DMS114 treated with DMSO at 0.1 percent for 48 hours (cell line): ENCODE data around the gene TSC2.

Source experiments
- DNase-seq: peaks from one replicate; lab custom pipeline; 2025; ENCODE audit not compliant: unreplicated experiment; lab: John Stamatoyannopoulos, UW

The TSC2 gene

GRCh38 chr16:2066139-2066538 is 18.4 kb downstream of the TSC2 start:
- DNase-seq, result no peak

GRCh38 chr16:2070576-2071453 is 23.0 kb downstream of the TSC2 start:
- DNase-seq, result no peak

GRCh38 chr16:2071454-2072202 is 23.8 kb downstream of the TSC2 start:
- DNase-seq, result no peak

- DNase-seq, result no peak
These were observed 25.1 kb downstream of the TSC2 start for GRCh38 chr16:2072926-2073325.

- no peak for DNase-seq
These were observed 26.3 kb downstream of the TSC2 start for GRCh38 chr16:2074071-2074470.

GRCh38 chr16:2075631-2076030 is 27.8 kb downstream of the TSC2 start:
- no peak for DNase-seq

- DNase-seq, result no peak
These were observed 28.5 kb downstream of the TSC2 start for GRCh38 chr16:2076072-2076865.

- DNase-seq, result no peak
These were observed 29.2 kb downstream of the TSC2 start for GRCh38 chr16:2077016-2077415.

GRCh38 chr16:2077696-2078095 is 29.9 kb downstream of the TSC2 start:
- no peak for DNase-seq

GRCh38 chr16:2078096-2078495 is 30.3 kb downstream of the TSC2 start:
- no peak for DNase-seq

- no peak for DNase-seq
These were observed 30.9 kb downstream of the TSC2 start for GRCh38 chr16:2078691-2079090.

GRCh38 chr16:2079311-2079800 is 31.6 kb downstream of the TSC2 start:
- no peak for DNase-seq

GRCh38 chr16:2079991-2080390 is 32.2 kb downstream of the TSC2 start:
- DNase-seq, result no peak

GRCh38 chr16:2081201-2082084 is 33.7 kb downstream of the TSC2 start:
- no peak for DNase-seq

GRCh38 chr16:2082171-2082982 is 34.6 kb downstream of the TSC2 start:
- DNase-seq, result no peak

- no peak for DNase-seq
These were observed 35.2 kb downstream of the TSC2 start for GRCh38 chr16:2082983-2083364.

GRCh38 chr16:2083409-2083808 is 35.6 kb downstream of the TSC2 start:
- no peak for DNase-seq

- no peak for DNase-seq
These were observed 36.3 kb downstream of the TSC2 start for GRCh38 chr16:2083876-2084780.
